ENCODE measurements around the gene HARBI1. TPM values are rescaled to one million over a fixed set of nuclear protein-coding genes. Genes with fewer than 3 reads are reported as not detected.

The HARBI1 gene
- total RNA-seq, 1 experiment from 2014 or later: 6.3 TPM

DNA sequence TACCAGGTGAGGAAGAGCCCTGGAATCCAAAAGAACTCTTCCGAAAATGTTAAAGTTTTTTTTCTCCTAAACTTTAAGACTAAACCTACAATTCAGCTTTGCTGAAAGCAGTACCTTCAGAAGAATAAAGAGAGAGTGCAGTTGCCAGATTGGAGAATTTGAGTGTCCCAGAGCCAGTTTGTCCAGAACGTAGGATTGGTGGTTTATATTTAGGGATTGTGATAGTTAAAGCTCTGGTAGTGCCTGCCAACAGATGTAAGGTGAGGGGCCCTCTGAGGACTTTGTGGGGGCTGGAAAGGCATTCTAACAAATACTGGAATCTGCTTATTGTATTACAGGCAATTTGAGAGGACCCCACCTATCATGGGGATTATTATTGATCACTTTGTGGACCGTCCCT lies 40.2 kb upstream of the HARBI1 start:
- no peaks in the 10 kb centered on the region for H3K9me3 ChIP-seq (ENCODE audit: control insufficient read depth, low read depth, low read length)
- H2AK5ac ChIP-seq (ENCODE audit: insufficient read length, low read length): no peak overlapping the region
- H3K18ac ChIP-seq (ENCODE audit: insufficient read length, low read depth, low read length): no peak overlapping the region
- H3K79me2 ChIP-seq (ENCODE audit: insufficient read depth, low read length): no peaks in the 10 kb centered on the region
- Mint-ChIP-seq H3K4me1 (no peaks in the 10 kb centered on the region), H3K27me3 (ENCODE audit: low read depth) (no peaks in the 10 kb centered on the region), H3K4me3 (no peak overlapping the region), H3K27ac (peak overlapping the region in 1 of 3 experiments; percentile 85; a peak in 1 of 7 replicates), H3K36me3 (ENCODE audit: insufficient read depth in 1 of 3, low read depth in 3 of 3) (peaks cover 17 to 70% (median 61%) of the 10 kb centered on the region in 3 experiments; a peak in 6 of 7 replicates), H3K9me3 (no peaks in the 10 kb centered on the region)
- no peak overlapping the region for H3K4ac ChIP-seq (ENCODE audit: low read depth, low read length)
- no peaks in the 10 kb centered on the region for H3K79me1 ChIP-seq (ENCODE audit: insufficient read depth, low read depth, low read length, poor library complexity, severe bottlenecking)
- H4K91ac ChIP-seq (ENCODE audit: insufficient read length, low read depth, low read length): no peak overlapping the region
- no peak overlapping the region for H2BK15ac ChIP-seq (ENCODE audit: low read depth, low read length)
- H3T11ph ChIP-seq (ENCODE audit: low read length): no peak overlapping the region
- no CpG with 5 or more reads among the region's 3 CpGs for WGBS (ENCODE audit: extremely low coverage, insufficient read length, low lambda C conversion rate)
- H2BK12ac ChIP-seq (ENCODE audit: insufficient read length, low read depth, low read length): no peak overlapping the region
- no peaks in the 10 kb centered on the region for H3K27me3 ChIP-seq (ENCODE audit: insufficient read depth, low read length)
- H4K5ac ChIP-seq (ENCODE audit: insufficient read length, low read depth, low read length): no peak overlapping the region
- no peak overlapping the region for H2AFZ ChIP-seq (ENCODE audit: low read length)
- H3K56ac ChIP-seq (ENCODE audit: insufficient read length, low read depth, low read length): no peak overlapping the region
- no peak overlapping the region for H3K9ac ChIP-seq (ENCODE audit: extremely low read depth, insufficient read length, low read length)
- DNase-seq: no peak
- no peak overlapping the region for H3K27ac ChIP-seq (ENCODE audit: insufficient read length, low read depth, low read length)
- H3K23ac ChIP-seq (ENCODE audit: insufficient read length, low read depth, low read length): no peak overlapping the region
- no peak overlapping the region for H4K8ac ChIP-seq (replicated peaks; ENCODE audit: insufficient read length, low read depth, low read length)
- H4K20me1 ChIP-seq (ENCODE audit: control insufficient read depth, insufficient read depth, insufficient read length): no peaks in the 10 kb centered on the region
- no peak overlapping the region for H2BK120ac ChIP-seq (ENCODE audit: low read depth, low read length, poor library complexity, severe bottlenecking)
- H3K14ac ChIP-seq (ENCODE audit: insufficient read depth, low read length): no peak overlapping the region
- no peaks in the 10 kb centered on the region for H3K4me1 ChIP-seq (ENCODE audit: insufficient read depth, low read length)
- H2BK5ac ChIP-seq (ENCODE audit: insufficient read length, low read length): no peak overlapping the region
- H3K4me2 ChIP-seq (ENCODE audit: insufficient read depth, insufficient read length, low read length): no peak overlapping the region
- TF ChIP-seq, protein P1, sequence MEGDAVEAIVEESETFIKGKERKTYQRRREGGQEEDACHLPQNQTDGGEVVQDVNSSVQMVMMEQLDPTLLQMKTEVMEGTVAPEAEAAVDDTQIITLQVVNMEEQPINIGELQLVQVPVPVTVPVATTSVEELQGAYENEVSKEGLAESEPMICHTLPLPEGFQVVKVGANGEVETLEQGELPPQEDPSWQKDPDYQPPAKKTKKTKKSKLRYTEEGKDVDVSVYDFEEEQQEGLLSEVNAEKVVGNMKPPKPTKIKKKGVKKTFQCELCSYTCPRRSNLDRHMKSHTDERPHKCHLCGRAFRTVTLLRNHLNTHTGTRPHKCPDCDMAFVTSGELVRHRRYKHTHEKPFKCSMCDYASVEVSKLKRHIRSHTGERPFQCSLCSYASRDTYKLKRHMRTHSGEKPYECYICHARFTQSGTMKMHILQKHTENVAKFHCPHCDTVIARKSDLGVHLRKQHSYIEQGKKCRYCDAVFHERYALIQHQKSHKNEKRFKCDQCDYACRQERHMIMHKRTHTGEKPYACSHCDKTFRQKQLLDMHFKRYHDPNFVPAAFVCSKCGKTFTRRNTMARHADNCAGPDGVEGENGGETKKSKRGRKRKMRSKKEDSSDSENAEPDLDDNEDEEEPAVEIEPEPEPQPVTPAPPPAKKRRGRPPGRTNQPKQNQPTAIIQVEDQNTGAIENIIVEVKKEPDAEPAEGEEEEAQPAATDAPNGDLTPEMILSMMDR (conservative IDR thresholded peaks at IDR 0.05): no peak
- H2BK20ac ChIP-seq (ENCODE audit: low read depth, low read length, poor library complexity, severe bottlenecking): no peak overlapping the region
- no peaks in the 10 kb centered on the region for H3K23me2 ChIP-seq (ENCODE audit: insufficient read length, low read depth, low read length, poor library complexity, severe bottlenecking)
